Stimulated activated CD4-positive, alpha-beta T cell treated with anti-CD3 and anti-CD28 coated beads, Interleukin-1b, Interleukin-23, amount 100 ng/mL, for 1 hour (primary cell): ENCODE results near the gene DMGDH.

Source experiments
- DNase-seq, 2 donors: peaks; one replicate each; pipeline ENCODE4 v3.0.0-alpha.2; 2020; ENCODE audit warnings: low read depth in 2 of 2

Gene DMGDH

GRCh38 chr5:79069488-79070349 is at the start of gene DMGDH, which contains the start of gene BHMT2:
Gene DMGDH (minus strand): TSS chr5:79069674. CDS start chr5:79069620, 54 bp downstream.
Gene BHMT2 (plus strand): TSS chr5:79069767. CDS start chr5:79069783, 16 bp downstream.
- DNase-seq, result no peak

GRCh38 chr5:79112703-79113058 is 43.2 kb upstream of the DMGDH start:
- DNase-seq, result no peak

- DNase-seq, result no peak
Measured at GRCh38 chr5:79111960-79112702, 42.7 kb upstream of the DMGDH start.

- no peak for DNase-seq
Measured at GRCh38 chr5:79111387-79111959, 42.0 kb upstream of the DMGDH start, which contains the start of gene BHMT. Gene BHMT (plus strand): TSS chr5:79111809. CDS start chr5:79111886, 77 bp downstream.

GRCh38 chr5:79109527-79110492 is 40.3 kb upstream of the DMGDH start:
- DNase-seq, result no peak

- no peak for DNase-seq
Measured at GRCh38 chr5:79108792-79109191, 39.3 kb upstream of the DMGDH start.

- no peak for DNase-seq
Measured at GRCh38 chr5:79108086-79108485, 38.6 kb upstream of the DMGDH start.

- no peak for DNase-seq
Measured at GRCh38 chr5:79107020-79107796, 37.7 kb upstream of the DMGDH start.

GRCh38 chr5:79105868-79106267 is 36.4 kb upstream of the DMGDH start:
- no peak for DNase-seq

- no peak for DNase-seq
Measured at GRCh38 chr5:79093762-79094161, 24.3 kb upstream of the DMGDH start.

- DNase-seq, result no peak
Measured at GRCh38 chr5:79091064-79091463, 21.6 kb upstream of the DMGDH start.

GRCh38 chr5:79088507-79088906 is 19.0 kb upstream of the DMGDH start:
- DNase-seq, result no peak

GRCh38 chr5:79086116-79086515 is 16.6 kb upstream of the DMGDH start:
- DNase-seq, result no peak

GRCh38 chr5:79081779-79082178 is 12.3 kb upstream of the DMGDH start:
- no peak for DNase-seq

GRCh38 chr5:79080804-79081203 is 11.3 kb upstream of the DMGDH start:
- no peak for DNase-seq

GRCh38 chr5:79077680-79078365 is 8.3 kb upstream of the DMGDH start:
- DNase-seq, result no peak

- no peak for DNase-seq
Measured at GRCh38 chr5:79076819-79077218, 7.3 kb upstream of the DMGDH start.

GRCh38 chr5:79075646-79076426 is 6.4 kb upstream of the DMGDH start:
- no peak for DNase-seq

GRCh38 chr5:79074641-79075040 is 5.2 kb upstream of the DMGDH start:
- DNase-seq, result no peak
